Hepatocyte (in vitro differentiated cells): ENCODE measurements around the gene GNAL. TPM values are rescaled to one million over a fixed set of nuclear protein-coding genes. Genes with fewer than 3 reads are reported as not detected.
A peak's percentile ranks its signal among the peaks of the same experiment; 100 is the strongest.

Experiments used
- DNase-seq: peaks from one replicate; pipeline ENCODE4 v3.0.0-alpha.2; 2016; ENCODE audit warnings: low spot score
- H2AFZ ChIP-seq: fragments of 200-600 bp; sonication (generic); 2 replicates; pipeline ENCODE4 v1.6.0; 2016; ENCODE audit warnings: antibody characterized with exemption, mild to moderate bottlenecking
- H3K27ac ChIP-seq: fragments of 200-600 bp; sonication (generic); 2 replicates; pipeline ENCODE4 v1.5.1; 2016; ENCODE audit warnings: mild to moderate bottlenecking
- H3K27me3 ChIP-seq: fragments of 200-600 bp; sonication (generic); 2 replicates; pipeline ENCODE4 v1.6.1; 2016
- H3K36me3 ChIP-seq: fragments of 200-600 bp; sonication (generic); replicated peaks from 2 replicates; pipeline ENCODE4 v1.5.1; 2016; ENCODE audit warnings: low read depth; ENCODE audit not compliant: insufficient read depth
- H3K4me1 ChIP-seq: fragments of 200-600 bp; sonication (generic); 2 replicates; pipeline ENCODE4 v1.5.1; 2016; ENCODE audit warnings: mild to moderate bottlenecking, moderate library complexity; ENCODE audit not compliant: insufficient read depth
- H3K4me2 ChIP-seq: fragments of 200-600 bp; sonication (generic); 2 replicates; pipeline ENCODE4 v1.6.0; 2016
- H3K4me3 ChIP-seq: fragments of 200-600 bp; sonication (generic); 2 replicates; pipeline ENCODE4 v1.5.1; 2016; ENCODE audit warnings: mild to moderate bottlenecking
- H3K79me2 ChIP-seq: fragments of 200-600 bp; sonication (generic); 2 replicates; pipeline ENCODE4 v1.6.0; 2017; ENCODE audit warnings: mild to moderate bottlenecking
- H3K9me2 ChIP-seq: fragments of 200-600 bp; sonication (generic); replicated peaks from 2 replicates; pipeline ENCODE4 v1.6.0; 2017; ENCODE audit warnings: mild to moderate bottlenecking; ENCODE audit not compliant: insufficient read depth
- H3K9me3 ChIP-seq: fragments of 200-600 bp; sonication (generic); 2 replicates; pipeline ENCODE4 v1.5.1; 2016; ENCODE audit warnings: low read depth, mild to moderate bottlenecking
- H4K20me1 ChIP-seq: fragments of 200-600 bp; sonication (generic); 2 replicates; pipeline ENCODE4 v1.6.0; 2016; ENCODE audit warnings: mild to moderate bottlenecking; ENCODE audit not compliant: insufficient read depth, poor library complexity, severe bottlenecking
- EZH2 ChIP-seq: fragments of 200-600 bp; sonication (generic); IDR thresholded peaks from 2 replicates; pipeline ENCODE4 v1.6.1; 2016; ENCODE audit warnings: antibody characterized with exemption, mild to moderate bottlenecking, borderline replicate concordance
- EZH2phosphoT487 ChIP-seq: fragments of 200-600 bp; sonication (generic); IDR thresholded peaks from one replicate; pipeline ENCODE4 v1.6.1; 2018; ENCODE audit warnings: antibody characterized with exemption, mild to moderate bottlenecking, low read depth, moderate library complexity; ENCODE audit not compliant: unreplicated experiment, severe bottlenecking
- WGBS: methylation state at CpG from one replicate; pipeline ENCODE4 v1.1.6; 2016; ENCODE audit warnings: low lambda C conversion rate; ENCODE audit errors: missing lambda C conversion rate; 5-methylcytosine and 5-hydroxymethylcytosine counted together
- polyA plus RNA-seq: library from polyadenylated mRNA; unstranded; fragments of >200 nt; fragmentation: Nextera tagmentation; extraction: Ambion mirVana; gene quantifications from 2 replicates; pipeline ENCODE4 v1.2.1, GENCODE V29; 2016
- total RNA-seq: library from RNA; depleted of rRNA; stranded (reverse); fragments of >200 nt; gene quantifications from 2 replicates; pipeline ENCODE4 v1.2.3, GENCODE V29; 2014
- TF ChIP-seq, protein P1 (sequence below): fragments of 200-600 bp; sonication (generic); IDR thresholded peaks from 2 replicates; pipeline ENCODE4 v1.5.1; 2016; ENCODE audit warnings: antibody characterized with exemption, mild to moderate bottlenecking; ENCODE audit not compliant: poor library complexity

The GNAL gene
- total and polyA plus RNA-seq, 2 experiments from 2014 or later: 4.4 to 5.2 TPM

DNA sequence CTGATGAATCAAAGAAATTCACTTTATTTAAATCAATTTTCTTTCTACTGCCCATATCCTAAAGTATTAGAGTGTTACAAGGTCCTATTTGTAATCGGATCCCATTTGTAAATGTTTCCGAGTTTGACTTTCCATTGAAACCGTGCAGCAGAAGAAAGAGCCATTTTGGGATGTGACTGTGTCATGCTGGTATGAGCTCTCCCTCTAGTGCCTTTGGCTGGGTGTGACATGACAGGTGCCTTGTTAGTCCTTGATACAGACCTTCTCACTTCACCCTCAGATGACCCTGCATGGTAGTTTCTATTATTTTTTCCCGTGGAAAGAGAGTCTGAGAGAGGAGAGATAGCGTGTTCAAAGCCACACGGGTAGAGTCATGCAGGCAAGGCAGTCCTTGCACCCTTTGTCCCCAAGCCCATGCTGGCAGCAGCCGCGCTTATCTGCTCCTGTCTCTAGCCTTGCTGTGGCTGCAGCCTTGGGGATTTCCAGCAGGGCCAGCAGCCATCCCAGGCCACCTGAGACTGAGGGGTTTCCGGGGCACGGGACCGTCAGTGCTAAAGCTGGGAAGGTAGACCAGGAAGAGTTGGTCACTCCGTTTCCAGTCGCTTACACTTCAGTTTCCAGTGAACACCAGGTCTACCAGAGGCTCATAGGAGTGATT is 183.5 kb downstream of the GNAL start:
- 77% methylated on average over 13 of the region's 13 CpGs for WGBS
- H3K27ac ChIP-seq: no peak overlapping the region
- no peaks in the 10 kb centered on the region for H3K9me3 ChIP-seq
- no peaks in the 10 kb centered on the region for H3K9me2 ChIP-seq
- no peaks in the 10 kb centered on the region for H3K4me1 ChIP-seq
- H3K36me3 ChIP-seq: no peaks in the 10 kb centered on the region
- TF ChIP-seq EZH2phosphoT487: no peak
- TF ChIP-seq, protein P1, sequence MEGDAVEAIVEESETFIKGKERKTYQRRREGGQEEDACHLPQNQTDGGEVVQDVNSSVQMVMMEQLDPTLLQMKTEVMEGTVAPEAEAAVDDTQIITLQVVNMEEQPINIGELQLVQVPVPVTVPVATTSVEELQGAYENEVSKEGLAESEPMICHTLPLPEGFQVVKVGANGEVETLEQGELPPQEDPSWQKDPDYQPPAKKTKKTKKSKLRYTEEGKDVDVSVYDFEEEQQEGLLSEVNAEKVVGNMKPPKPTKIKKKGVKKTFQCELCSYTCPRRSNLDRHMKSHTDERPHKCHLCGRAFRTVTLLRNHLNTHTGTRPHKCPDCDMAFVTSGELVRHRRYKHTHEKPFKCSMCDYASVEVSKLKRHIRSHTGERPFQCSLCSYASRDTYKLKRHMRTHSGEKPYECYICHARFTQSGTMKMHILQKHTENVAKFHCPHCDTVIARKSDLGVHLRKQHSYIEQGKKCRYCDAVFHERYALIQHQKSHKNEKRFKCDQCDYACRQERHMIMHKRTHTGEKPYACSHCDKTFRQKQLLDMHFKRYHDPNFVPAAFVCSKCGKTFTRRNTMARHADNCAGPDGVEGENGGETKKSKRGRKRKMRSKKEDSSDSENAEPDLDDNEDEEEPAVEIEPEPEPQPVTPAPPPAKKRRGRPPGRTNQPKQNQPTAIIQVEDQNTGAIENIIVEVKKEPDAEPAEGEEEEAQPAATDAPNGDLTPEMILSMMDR: peak; percentile 45
- no peaks in the 10 kb centered on the region for H3K27me3 ChIP-seq
- H2AFZ ChIP-seq: no peak overlapping the region
- no peaks in the 10 kb centered on the region for H3K79me2 ChIP-seq
- DNase-seq: peak; percentile 56
- H3K4me2 ChIP-seq: no peak overlapping the region
- no peak overlapping the region for H3K4me3 ChIP-seq
- H4K20me1 ChIP-seq: no peaks in the 10 kb centered on the region

- H4K20me1 ChIP-seq: no peaks in the 10 kb centered on the region
- no peak overlapping the region for H3K4me3 ChIP-seq
- H3K36me3 ChIP-seq: no peaks in the 10 kb centered on the region
- no peaks in the 10 kb centered on the region for H3K9me3 ChIP-seq
- no peaks in the 10 kb centered on the region for H3K27me3 ChIP-seq
- H3K27ac ChIP-seq: no peak overlapping the region
- WGBS: 92% methylated on average over 15 of the region's 15 CpGs
- H3K79me2 ChIP-seq: no peaks in the 10 kb centered on the region
- no peaks in the 10 kb centered on the region for H3K9me2 ChIP-seq
- TF ChIP-seq EZH2 (no peak), EZH2phosphoT487 (no peak)
- TF ChIP-seq, protein P1: no peak
- no peak overlapping the region for H2AFZ ChIP-seq
- no peak overlapping the region for H3K4me2 ChIP-seq
- H3K4me1 ChIP-seq: no peaks in the 10 kb centered on the region
- DNase-seq: no peak
These were observed 184.7 kb downstream of the GNAL start for GRCh38 chr18:11873670-11874340.

- H3K36me3 ChIP-seq: no peaks in the 10 kb centered on the region
- no peak overlapping the region for H3K4me2 ChIP-seq
- no peak for DNase-seq
- no peaks in the 10 kb centered on the region for H3K27me3 ChIP-seq
- H3K4me3 ChIP-seq: no peak overlapping the region
- WGBS: 89% methylated on average over 6 of the region's 8 CpGs
- no peaks in the 10 kb centered on the region for H3K9me2 ChIP-seq
- H3K27ac ChIP-seq: no peak overlapping the region
- H3K79me2 ChIP-seq: no peaks in the 10 kb centered on the region
- H3K9me3 ChIP-seq: no peaks in the 10 kb centered on the region
- H2AFZ ChIP-seq: no peak overlapping the region
- no peaks in the 10 kb centered on the region for H3K4me1 ChIP-seq
- TF ChIP-seq EZH2: no peak
- TF ChIP-seq EZH2phosphoT487: no peak
- TF ChIP-seq, protein P1: no peak
- no peaks in the 10 kb centered on the region for H4K20me1 ChIP-seq
These were observed 185.6 kb downstream of the GNAL start for GRCh38 chr18:11874676-11875075.
